Measurements from ENCODE around the gene SIAH1. TPM values are rescaled to one million over a fixed set of nuclear protein-coding genes. Genes with fewer than 3 reads are reported as not detected.

The SIAH1 gene
- total and polyA plus RNA-seq, 2 donors (not counting 1 experiment from before 2014, with no cell fraction given): 10.6 to 47.6 TPM

GRCh38 chr16:48395375-48395774 is 10.2 kb upstream of the SIAH1 start:
- H3K36me3 ChIP-seq (replicated peaks in 1 of 2; ENCODE audit: control extremely low read depth in 1 of 2, control insufficient read depth in 1 of 2, extremely low read depth in 1 of 2, insufficient read depth in 2 of 2, low read length in 1 of 2): no peaks in the 10 kb centered on the region
- H2AFZ ChIP-seq (ENCODE audit: insufficient read depth, low read depth, low read length, poor library complexity, severe bottlenecking): no peak overlapping the region
- no peaks in the 10 kb centered on the region for H3K27me3 ChIP-seq (replicated peaks in 1 of 4; ENCODE audit: control extremely low read depth in 1 of 4, control insufficient read depth in 3 of 4, insufficient read depth in 4 of 4, low read length in 3 of 4)
- H3K4me1 ChIP-seq (ENCODE audit: control insufficient read depth in 2 of 2, insufficient read depth in 2 of 2, low read length in 2 of 2): no peaks in the 10 kb centered on the region
- H3K27ac ChIP-seq (ENCODE audit: low read length in 2 of 2): no peak overlapping the region
- 64% methylated on average over 2 of the region's 3 CpGs for WGBS (ENCODE audit: insufficient coverage)
- no peak overlapping the region for H3K4me3 ChIP-seq (ENCODE audit: control extremely low read depth in 1 of 5, extremely low read depth in 1 of 5, insufficient read depth in 1 of 5, low read depth in 2 of 5, low read length in 4 of 5)
- ATAC-seq (ENCODE audit: low read depth): no peak
- Mint-ChIP-seq H3K4me3 (no peak overlapping the region), H3K9me3 (ENCODE audit: insufficient read depth) (no peaks in the 10 kb centered on the region), H3K4me1 (peaks cover 3% of the 10 kb centered on the region), H3K27ac (no peak overlapping the region), H3K27me3 (no peaks in the 10 kb centered on the region)
- no peak overlapping the region for H3K4me2 ChIP-seq (replicated peaks; ENCODE audit: low read depth, low read length, poor library complexity, severe bottlenecking)
- H3K9me3 ChIP-seq (ENCODE audit: control extremely low read depth in 1 of 3, control insufficient read depth in 2 of 3, insufficient read depth in 1 of 3, low read length in 2 of 3): no peaks in the 10 kb centered on the region
- POLR2A ChIA-PET: interaction anchor here (2.4 kb wide), 1 partner anchor 10 kb away, joined by 6 read pairs; the partner anchor contains the start of gene SIAH1
- DNase-seq: no peak
- no peak for TF ChIP-seq EZH2 (IDR thresholded peaks at IDR 0.05; ENCODE audit: borderline replicate concordance, insufficient read depth, low read depth, low read length, poor library complexity, severe bottlenecking)
- TF ChIP-seq, protein P1, sequence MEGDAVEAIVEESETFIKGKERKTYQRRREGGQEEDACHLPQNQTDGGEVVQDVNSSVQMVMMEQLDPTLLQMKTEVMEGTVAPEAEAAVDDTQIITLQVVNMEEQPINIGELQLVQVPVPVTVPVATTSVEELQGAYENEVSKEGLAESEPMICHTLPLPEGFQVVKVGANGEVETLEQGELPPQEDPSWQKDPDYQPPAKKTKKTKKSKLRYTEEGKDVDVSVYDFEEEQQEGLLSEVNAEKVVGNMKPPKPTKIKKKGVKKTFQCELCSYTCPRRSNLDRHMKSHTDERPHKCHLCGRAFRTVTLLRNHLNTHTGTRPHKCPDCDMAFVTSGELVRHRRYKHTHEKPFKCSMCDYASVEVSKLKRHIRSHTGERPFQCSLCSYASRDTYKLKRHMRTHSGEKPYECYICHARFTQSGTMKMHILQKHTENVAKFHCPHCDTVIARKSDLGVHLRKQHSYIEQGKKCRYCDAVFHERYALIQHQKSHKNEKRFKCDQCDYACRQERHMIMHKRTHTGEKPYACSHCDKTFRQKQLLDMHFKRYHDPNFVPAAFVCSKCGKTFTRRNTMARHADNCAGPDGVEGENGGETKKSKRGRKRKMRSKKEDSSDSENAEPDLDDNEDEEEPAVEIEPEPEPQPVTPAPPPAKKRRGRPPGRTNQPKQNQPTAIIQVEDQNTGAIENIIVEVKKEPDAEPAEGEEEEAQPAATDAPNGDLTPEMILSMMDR (IDR thresholded peaks at IDR 0.05): no peak
- no peaks in the 10 kb centered on the region for H3K79me2 ChIP-seq (ENCODE audit: control insufficient read depth, insufficient read depth, low read length)
- H3K9ac ChIP-seq (ENCODE audit: low read length): no peak overlapping the region
- CTCF ChIA-PET: no interaction called here
- intact Hi-C loops (cut with micrococcal nuclease): no loop called here
- H4K20me1 ChIP-seq (ENCODE audit: control insufficient read depth, insufficient read depth, low read length, poor library complexity, severe bottlenecking): no peaks in the 10 kb centered on the region

DNA sequence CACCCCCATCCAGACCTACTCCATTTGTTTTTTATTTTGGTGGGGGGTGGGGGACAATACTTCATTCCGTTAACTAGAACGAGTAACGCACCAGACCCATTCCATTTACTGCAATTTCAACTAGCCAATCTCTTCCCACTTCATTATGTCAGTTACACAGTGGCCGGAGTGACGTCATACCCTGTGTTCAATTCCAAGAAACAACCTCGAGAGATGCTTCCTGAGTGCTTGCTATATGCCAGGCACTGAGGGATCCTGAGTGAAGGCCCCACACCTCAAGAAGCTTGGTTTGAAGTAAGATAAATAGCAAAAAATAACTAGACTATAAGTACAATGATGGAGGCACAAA is 9.1 kb upstream of the SIAH1 start:
- POLR2A ChIA-PET: interaction anchor here (2.4 kb wide), 1 partner anchor 9 kb away, joined by 6 read pairs; the partner anchor contains the start of gene SIAH1
- no peak for DNase-seq
- no peak overlapping the region for H2AFZ ChIP-seq (ENCODE audit: insufficient read depth, low read depth, low read length, poor library complexity, severe bottlenecking)
- Mint-ChIP-seq H3K9me3 (ENCODE audit: insufficient read depth) (no peaks in the 10 kb centered on the region), H3K27me3 (no peaks in the 10 kb centered on the region), H3K4me3 (no peak overlapping the region), H3K27ac (no peak overlapping the region), H3K4me1 (peaks cover 3% of the 10 kb centered on the region)
- intact Hi-C loops (cut with micrococcal nuclease): no loop called here
- no peaks in the 10 kb centered on the region for H3K9me3 ChIP-seq (ENCODE audit: control extremely low read depth in 1 of 3, control insufficient read depth in 2 of 3, insufficient read depth in 1 of 3, low read length in 2 of 3)
- TF ChIP-seq, protein P1 (IDR thresholded peaks at IDR 0.05): no peak
- no peak for TF ChIP-seq EZH2 (IDR thresholded peaks at IDR 0.05; ENCODE audit: borderline replicate concordance, insufficient read depth, low read depth, low read length, poor library complexity, severe bottlenecking)
- H3K9ac ChIP-seq (ENCODE audit: low read length): no peak overlapping the region
- CTCF ChIA-PET: interaction anchor here (1.2 kb wide), 1 partner anchor 33 kb away, joined by 5 read pairs; no protein-coding TSS in a partner anchor
- H3K27me3 ChIP-seq (replicated peaks in 1 of 4; ENCODE audit: control extremely low read depth in 1 of 4, control insufficient read depth in 3 of 4, insufficient read depth in 4 of 4, low read length in 3 of 4): no peaks in the 10 kb centered on the region
- no peaks in the 10 kb centered on the region for H3K79me2 ChIP-seq (ENCODE audit: control insufficient read depth, insufficient read depth, low read length)
- H3K27ac ChIP-seq (ENCODE audit: low read length in 2 of 2): no peak overlapping the region
- no peak overlapping the region for H3K4me3 ChIP-seq (ENCODE audit: control extremely low read depth in 1 of 5, extremely low read depth in 1 of 5, insufficient read depth in 1 of 5, low read depth in 2 of 5, low read length in 4 of 5)
- ATAC-seq (ENCODE audit: low read depth): no peak
- WGBS (ENCODE audit: insufficient coverage): 100% methylated on average over 2 of the region's 6 CpGs
- no peak overlapping the region for H3K4me2 ChIP-seq (replicated peaks; ENCODE audit: low read depth, low read length, poor library complexity, severe bottlenecking)
- H4K20me1 ChIP-seq (ENCODE audit: control insufficient read depth, insufficient read depth, low read length, poor library complexity, severe bottlenecking): no peaks in the 10 kb centered on the region
- H3K36me3 ChIP-seq (replicated peaks in 1 of 2; ENCODE audit: control extremely low read depth in 1 of 2, control insufficient read depth in 1 of 2, extremely low read depth in 1 of 2, insufficient read depth in 2 of 2, low read length in 1 of 2): no peaks in the 10 kb centered on the region
- no peaks in the 10 kb centered on the region for H3K4me1 ChIP-seq (ENCODE audit: control insufficient read depth in 2 of 2, insufficient read depth in 2 of 2, low read length in 2 of 2)

Data from B cell (primary cell).